OCI-M1 (cell line): ENCODE data around the gene ZNF133.
"Not testable (repeated sequence)": the region's sequence is repeated elsewhere in the genome, so short reads cannot be mapped to it uniquely, and the experiment has no call there.

Source experiments
- DNase-seq: peaks from one replicate; lab custom pipeline; 2025; lab: John Stamatoyannopoulos, UW

ZNF133 gene

DNA sequence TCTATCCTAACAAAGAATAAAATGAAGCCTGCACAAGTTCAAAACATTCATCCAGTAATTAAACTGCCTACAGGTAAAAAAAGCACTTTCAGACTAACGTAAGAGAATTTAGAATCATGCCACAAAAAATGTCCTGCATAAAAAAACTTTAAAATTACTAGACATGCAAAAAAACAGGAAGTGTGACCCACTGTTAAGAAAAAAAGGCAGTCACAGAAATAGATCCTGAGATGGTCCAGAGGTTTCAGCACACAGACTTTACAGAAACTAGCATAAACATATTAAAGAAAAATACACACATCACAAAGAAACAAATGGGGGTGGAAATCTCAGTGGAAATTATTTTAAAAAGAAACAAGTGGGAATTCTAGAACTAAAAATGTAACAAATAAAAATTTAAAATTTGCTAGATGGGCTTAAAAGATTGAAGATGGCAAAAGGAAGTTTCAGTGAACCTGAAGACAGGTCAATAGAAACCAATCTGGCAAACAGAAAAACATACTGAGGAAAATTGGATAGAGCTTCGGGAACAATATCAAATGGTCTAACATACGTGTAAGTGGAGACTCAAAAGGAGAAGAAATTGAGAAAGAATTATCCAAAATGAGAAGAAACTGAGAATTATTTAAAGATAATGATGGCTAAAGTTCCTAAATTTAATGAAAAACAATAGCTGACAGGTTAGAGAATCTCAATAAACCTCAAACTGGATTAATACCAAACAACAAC is 3.4 kb upstream of the ZNF133 start:
- DNase-seq, result no peak

DNA sequence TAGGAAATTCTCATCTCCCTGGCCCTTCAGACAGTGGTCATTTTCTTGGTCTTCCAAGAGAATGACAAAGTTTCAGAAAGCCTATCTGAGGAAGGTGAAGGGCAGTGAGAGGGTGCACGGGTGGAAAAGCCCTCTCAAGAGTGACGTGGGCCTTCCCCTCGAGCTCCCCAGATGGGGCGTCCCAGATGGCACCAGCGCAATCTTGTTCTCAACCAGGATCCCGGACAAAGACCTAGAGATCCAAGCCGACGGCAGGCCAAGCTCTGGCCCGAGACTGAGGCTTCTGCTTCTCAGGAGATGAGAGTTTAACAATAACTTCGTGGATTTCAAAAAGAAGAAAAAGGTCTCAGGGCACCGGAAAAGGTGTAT is 797 bp upstream of the ZNF133 start:
- no peak for DNase-seq

DNA sequence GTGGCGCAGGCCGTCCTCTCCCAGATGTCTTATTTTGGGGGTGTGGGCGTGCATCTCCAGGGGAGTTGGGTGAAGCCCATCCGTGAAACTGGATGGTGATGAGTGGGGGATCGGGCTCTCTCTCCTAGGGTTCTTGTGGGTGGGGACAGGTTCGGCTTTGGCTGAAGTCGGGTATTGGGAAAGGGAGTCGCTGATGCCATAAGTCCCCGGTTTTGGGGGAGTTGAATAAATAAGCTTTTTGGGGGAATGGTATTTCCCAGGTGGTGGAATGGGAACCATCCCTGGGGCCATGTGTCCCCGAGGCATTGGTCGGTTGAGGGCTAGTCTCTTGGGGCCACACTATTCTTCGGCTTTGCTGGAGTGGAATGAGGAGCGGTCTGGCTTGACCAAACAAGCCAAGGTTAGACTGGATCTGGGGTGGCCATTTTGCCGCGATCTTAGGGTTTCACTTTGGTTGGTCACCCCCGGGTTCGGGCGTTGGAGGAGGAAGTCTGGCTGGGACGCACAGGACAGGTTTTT is 481 bp downstream of the ZNF133 start:
- DNase-seq, result no peak

DNA sequence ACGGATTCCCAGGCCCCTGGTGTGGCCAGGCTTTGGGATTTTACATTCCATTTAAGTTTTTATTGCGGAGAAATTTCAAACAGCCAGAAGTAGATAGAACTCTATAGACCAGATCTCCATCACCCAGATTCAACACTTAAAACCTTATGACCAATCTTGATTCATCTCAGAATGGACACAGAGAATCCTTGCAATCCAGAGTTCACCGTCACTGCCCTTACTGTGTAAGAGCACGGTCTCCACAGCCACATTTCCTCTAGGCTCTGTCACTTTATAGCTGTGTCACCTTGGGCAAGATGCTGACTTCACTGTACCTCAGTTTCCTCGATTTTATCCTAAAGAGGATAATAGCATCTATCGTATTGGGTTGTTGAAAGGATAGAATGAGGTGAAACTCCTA is 979 bp downstream of the ZNF133 start:
- DNase-seq, result no peak

DNA sequence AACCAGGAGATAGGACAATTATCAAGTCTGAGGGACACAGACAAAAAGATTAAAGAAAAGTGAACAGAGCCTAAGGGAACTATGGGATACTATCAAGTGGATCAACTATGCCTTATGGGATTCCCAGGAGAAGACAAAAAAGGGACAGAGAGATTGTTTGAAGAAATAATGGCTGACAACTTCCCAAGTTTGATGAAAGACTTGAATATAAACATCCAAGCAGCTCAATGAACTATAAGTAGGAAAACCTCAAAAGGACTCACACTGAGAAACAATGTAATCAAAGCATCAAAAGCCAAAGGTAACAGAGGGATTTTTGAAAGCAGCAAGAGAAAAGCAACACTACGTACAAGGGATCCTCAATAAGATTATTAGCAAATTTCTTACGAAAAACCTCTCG is 11.0 kb downstream of the ZNF133 start:
- DNase-seq, result no peak

DNA sequence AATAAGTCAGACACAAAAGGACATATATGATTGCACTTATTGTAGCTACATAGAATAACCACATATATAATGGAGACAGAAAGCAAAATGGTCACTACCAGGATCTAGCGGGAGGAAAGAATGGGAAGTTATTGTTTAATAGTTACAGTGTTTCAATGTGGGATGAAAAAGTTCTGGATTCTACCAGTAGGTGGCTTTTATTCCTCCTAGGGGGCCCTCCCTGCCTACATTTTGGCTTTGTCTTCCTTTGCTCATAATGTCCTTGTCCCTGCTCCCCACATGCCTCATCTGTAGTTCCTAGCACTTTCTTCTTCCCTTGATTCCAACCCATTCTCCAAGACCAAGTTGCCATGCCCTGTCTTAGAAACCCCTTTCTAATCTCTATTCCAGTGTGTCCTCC is 16.3 kb downstream of the ZNF133 start:
- DNase-seq, result no peak

DNA sequence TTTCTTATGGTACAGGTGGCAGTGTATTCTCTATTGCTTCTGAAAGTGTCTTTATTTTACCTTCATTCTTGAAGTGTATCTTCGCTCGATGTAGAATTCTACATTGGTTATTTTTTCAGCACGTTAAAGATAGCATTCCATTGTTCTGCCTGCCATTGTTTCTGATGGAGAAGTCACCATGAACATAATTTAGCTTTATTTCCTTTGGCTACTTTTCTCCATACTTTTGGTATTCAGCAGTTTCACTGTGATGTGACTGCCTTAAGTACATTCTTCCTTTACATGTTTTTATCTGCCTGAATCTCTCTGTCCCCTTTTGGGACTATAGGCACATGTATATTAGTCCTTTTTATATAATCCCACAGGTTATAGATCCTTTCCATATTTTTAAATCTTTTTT is 19.0 kb downstream of the ZNF133 start:
- DNase-seq, result no peak

DNA sequence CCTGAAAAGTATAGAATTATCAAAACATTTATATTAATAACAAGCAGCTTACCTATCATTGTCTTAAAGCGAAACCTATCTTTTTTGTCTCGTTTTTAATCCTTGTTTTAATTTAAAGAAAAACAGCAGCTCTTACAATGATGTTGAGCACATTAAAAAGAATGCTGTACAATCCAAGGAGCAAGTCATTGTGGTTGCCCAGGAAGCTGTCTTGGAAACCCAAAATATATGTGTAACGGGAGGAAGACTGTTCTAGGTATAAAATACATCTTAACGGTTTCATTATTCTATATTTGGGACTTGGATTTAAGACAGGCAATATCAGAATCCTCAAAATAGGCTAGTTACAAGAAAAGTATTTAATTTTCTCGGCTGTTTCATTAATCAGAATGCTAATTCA is 21.7 kb downstream of the ZNF133 start:
- no peak for DNase-seq

DNA sequence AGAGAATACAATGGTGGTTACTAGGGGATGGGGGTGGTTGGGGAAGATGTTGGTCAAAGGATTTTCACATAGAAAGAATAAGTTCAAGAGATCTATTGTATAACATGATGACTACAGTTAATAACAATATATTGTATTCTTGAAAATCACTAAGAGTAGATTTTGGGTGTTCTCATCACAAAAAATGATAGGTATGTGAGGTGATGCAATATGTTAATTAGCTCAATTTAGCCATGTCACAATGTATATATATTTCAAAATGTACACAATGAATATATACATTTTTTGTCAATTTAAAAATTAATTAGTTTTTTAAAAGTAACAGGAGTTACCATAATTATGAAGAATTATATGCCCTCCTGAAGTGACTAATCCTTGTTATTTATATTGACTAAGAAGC is 22.3 kb downstream of the ZNF133 start:
- DNase-seq, result no peak

DNA sequence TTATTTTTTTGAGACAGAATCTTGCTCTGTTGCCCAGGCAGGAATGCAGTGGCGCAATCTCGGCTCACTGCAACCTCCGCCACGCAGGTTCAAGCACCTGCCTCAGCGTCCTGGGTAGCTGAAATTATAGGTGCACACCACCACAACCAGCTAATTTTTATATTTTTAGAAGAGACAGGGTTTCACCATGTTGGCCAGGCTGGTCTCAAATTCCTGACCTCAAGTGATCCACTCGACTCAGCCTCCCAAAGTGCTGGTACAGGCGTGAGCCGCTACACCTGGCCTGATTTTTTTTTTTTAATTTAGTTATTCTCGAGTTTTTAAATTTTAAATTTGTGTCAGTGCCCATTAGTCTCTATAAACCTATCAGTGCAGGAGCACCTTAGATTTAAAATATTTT is 24.4 kb downstream of the ZNF133 start:
- DNase-seq, result no peak

DNA sequence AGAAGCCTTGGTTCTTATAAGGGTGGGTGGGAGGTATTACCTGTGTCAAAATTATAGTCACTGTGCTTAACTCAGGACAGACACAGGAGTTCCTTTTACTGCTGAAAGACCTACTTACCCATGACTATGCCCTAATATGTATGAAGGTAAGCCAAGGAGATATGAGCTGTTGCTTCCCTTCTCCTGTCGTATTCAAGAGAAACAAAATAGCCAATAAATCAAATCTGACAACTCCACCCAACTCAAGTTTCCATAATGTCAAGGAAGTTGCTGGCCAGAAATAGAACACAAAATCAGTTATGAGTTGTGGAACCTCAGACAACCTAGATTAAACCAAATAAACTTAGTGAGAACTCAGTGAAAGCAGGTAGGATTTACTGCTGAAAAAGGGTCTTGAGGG is 25.1 kb downstream of the ZNF133 start:
- no peak for DNase-seq

DNA sequence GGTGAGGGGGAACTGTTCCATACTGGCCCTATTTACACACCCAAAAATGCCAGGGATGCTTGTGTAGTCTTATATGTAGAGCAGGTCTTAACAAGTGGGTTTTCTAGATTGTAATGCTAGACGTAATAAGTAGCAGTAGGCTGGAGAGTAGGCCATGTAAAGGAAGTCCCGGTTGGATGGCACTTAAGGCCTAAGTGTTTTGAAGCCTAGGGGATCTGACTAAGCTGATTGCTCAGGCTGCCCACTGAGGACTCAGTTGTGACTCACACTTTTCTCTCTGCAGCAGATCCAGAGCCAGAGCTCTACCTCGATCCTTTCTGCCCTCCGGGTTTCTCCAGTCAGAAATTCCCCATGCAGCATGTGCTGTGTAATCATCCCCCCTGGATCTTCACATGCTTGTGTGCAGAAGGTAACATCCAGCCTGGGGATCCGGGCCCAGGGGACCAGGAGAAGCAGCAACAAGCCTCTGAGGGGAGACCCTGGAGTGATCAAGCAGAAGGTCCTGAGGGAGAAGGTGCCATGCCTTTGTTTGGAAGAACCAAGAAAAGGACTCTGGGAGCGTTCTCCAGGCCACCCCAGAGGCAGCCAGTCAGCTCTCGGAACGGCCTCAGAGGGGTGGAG is 26.6 kb downstream of the ZNF133 start:
- no peak for DNase-seq

DNA sequence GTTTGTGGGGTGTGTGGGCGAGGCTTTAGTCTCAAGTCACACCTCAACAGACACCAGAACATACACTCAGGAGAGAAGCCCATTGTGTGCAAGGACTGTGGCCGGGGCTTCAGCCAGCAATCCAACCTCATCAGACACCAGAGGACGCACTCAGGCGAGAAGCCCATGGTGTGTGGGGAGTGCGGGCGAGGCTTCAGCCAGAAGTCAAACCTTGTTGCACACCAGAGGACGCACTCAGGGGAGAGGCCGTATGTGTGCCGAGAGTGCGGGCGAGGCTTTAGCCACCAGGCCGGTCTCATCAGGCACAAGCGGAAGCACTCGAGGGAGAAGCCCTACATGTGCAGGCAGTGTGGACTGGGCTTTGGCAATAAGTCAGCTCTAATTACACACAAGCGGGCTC is 27.8 kb downstream of the ZNF133 start:
- no peak for DNase-seq

DNA sequence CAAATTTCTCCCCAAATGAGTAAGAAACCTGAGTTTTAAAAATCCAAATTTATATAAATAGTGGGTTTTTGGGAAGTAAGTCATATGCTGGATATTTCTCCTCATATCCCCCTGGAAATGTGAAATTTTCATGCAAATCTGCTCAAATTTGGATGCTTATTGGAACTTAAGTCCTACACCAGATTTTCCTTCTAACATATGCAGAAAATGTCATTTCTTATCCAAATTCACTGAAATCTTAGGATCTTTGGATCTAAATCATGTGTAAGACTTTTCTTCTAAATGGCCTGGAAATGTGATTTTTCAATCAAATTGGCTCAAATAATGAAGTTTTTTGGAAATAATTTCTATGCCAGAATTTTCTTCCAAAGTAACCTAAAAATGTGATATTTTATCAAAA is 33.0 kb downstream of the ZNF133 start:
- DNase-seq, result no peak

DNA sequence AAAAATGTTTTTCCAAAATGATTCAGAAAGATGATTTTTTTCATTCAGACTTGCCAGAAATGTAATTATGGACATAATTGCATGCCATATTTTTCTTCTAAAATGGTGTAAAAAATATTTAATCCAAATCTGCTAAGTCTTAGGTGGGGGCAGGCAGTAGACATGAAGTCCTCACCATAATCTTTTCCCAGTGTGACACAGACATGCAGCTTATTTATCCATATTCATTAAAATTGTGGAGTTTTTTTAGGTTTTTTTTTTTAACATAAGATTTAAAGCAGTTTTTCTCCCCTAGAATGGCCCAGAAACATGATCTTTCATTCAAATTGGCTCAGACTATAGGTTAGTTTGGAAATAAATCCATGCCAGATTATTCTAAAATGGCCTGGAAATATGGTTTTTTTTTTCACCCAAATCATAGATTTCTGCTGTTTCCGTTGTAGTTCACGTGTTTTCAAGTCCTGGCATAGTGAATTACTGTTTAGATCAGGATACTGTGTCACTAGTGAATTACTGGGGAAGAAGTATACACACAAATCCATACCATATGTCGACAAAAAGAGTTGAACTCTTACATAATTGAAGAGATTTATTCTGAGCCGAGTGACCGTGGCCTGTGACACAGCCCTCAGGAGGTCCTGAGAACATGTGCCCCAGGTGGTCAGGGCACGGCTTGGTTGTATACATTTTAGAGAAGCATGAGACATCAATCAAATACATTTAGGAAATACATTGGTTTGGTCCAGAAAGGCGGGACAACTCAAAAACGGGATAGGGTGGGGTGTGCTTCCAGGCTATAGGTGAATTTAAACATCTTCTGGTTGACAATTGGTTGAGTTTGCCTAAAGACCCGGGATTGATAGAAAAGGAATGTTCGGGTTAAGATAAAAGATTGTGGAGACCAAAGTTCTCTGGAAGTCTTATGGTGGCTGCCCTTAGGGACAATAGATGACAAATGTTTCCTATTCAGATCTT is 33.9 kb downstream of the ZNF133 start:
- DNase-seq, result no peak

DNA sequence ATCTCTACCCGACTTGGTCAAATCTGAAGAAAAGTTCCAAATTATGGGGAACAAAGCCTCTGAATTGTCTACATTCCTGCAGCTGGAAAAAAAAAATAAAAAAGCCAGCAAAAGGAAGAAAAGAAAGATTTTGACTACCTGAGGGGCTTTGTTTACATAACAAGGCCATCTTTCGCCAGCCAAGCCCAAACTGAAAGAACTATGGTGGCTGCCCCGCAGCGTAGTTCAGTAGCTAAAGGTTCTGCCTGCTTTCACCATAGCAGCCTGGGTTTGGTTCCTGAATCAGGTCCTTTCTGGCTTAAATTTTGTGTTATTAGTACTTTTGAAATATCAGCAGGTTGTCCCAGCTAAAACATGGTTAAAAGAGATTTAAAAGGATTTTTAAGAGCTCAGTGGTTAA is 35.4 kb downstream of the ZNF133 start:
- no peak for DNase-seq

DNA sequence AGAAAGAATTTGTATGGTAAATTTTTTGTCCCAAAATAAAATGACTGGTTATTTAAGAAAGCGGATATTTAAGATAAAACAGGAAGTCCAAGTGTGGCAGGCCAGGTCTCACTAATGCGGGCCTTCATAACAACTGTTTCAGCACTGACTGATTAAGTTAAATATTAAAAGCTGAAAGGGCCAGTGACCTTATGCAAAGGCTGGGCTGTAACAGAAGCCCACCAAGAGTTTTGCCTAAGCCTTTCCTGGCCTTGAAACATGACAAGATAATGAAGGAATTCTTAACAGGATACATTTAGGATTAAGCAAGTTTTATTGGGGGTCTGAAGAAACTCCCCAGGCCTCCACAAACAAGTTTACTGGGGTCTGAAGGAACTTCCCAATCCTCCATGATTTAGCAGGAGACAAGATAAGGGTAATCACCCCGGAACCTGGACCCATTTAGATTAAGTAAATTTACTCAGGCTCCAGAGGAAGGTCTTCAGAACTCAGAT is 36.3 kb downstream of the ZNF133 start:
- no peak for DNase-seq

DNA sequence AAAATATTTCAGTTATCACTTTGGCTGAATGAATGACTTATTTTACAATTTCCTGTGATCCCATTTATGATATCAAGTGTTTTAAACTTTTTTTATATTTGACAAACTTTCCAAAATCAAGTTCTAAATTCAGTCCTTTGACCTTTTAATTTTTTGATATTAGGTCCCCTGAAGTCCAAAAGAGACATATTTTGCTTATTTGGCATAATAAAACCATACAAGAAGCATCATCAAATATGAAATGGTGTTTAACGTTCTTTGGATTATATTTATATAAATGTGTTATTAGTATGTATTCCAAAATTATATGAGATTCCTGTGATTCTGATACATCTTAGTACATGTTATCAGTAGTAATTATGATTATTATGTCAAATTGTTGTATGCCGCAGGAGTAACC is 38.7 kb downstream of the ZNF133 start:
- no peak for DNase-seq

DNA sequence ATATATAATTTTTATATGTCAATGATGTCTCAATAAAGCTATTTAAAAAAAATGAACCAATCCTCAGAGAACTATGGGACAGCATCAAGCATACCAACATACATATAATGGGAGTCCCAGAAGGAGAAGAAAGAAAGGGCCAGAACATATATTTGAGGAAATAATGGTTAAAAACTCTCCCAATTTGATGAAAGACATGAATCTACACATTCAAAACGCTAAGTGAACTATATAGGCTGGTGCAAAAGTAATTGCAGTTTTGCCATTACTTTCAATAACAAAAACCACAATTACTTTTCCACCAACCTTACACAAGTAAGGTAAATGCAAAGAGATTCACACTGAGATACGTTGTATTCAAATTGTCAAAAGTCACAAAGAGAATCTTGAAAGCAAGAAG is 43.4 kb downstream of the ZNF133 start:
- no peak for DNase-seq

DNA sequence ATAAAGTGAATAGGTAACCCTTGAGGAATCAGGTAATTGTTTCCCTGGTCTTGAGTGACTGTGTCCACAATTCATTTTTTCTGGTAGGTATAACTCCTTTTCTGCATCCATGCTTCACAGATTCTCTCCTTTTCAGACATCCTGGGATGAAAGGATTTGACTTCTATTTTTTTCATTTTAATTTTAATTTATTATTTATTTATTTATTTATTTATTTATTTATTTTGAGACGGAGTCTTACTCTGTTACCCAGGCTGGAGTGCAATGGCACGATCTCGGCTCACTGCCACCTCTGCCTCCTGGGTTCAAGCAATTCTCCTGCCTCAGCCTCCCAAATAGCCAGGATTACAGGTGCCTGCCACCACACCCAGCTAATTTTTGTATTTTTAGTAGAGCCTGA is 61.4 kb downstream of the ZNF133 start:
- not testable (repeated sequence) for DNase-seq

DNA sequence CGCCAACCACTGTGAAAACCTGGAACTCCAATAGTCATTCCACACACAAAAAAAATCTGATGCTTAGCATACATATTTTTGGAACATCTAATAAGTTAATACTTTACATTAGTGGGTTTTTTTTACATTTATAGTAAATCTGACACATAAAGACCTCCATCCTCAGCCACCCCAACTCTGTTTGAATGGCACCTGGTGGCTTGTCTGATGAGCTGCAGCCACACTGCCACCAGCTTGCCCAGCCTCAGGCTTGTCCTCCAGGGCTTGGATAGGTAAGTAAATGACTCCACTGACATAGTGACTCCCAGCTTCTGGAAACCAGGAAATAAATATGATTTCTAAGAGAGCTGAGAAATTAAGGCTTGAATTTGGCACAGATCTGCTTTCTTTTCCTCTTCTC is 71.5 kb downstream of the ZNF133 start:
- no peak for DNase-seq

DNA sequence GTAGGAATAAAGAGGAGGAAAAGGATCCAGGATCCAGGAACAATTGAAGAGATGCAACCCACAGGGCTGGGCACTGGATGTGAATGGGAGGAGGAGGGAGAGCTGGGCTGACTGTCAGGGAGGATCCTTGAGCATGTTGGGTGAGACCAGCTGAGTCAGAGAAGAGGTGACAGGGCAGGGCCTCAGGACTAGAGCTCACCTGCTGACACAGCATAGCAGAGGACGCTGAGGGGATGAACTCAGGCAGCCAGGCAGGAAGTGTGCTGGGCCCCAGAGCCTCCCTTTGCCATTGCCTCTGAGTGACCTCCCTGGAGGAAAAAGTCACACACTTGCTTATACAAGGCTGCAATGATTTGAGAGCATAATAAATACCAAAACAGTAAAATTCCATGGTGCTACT is 72.3 kb downstream of the ZNF133 start:
- DNase-seq, result no peak

DNA sequence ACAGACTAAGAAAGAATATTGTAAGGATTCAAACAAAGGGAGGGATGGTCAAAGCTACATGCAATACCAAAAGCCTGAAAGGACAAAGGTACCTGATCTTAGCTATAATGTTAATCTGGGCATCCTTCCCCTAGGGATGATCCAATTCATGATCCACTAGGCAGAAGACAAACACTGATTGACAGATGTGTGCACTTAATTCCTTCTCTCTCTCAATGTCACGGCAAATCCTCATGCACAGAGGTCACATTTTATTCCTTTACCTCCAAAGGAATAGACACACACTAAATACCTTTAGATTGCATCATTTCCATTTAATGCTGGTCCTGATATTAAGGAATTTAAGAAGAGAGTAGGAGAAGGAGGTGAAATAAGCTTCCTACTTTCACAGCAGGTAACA is 73.4 kb downstream of the ZNF133 start:
- no peak for DNase-seq
